SJSA1 (cell line): ENCODE data around the gene VOPP1. TPM values are rescaled to one million over a fixed set of nuclear protein-coding genes. Genes with fewer than 3 reads are reported as not detected.
"Not testable (repeated sequence)": the region's sequence is repeated elsewhere in the genome, so short reads cannot be mapped to it uniquely, and the experiment has no call there.

Experiments used
- DNase-seq, 2 experiments: peaks; one replicate each; pipeline ENCODE4 v3.0.0-alpha.2; 2015 to 2020; ENCODE audit warnings: low spot score in 2 of 2, low read depth in 1 of 2
- H3K27ac ChIP-seq: fragments of 250-450 bp; sonication (Bioruptor Pico); 2 replicates; pipeline ENCODE4 v1.5.1; 2020; ENCODE audit warnings: mild to moderate bottlenecking, moderate library complexity
- H3K27me3 ChIP-seq: fragments of 250-450 bp; sonication (Bioruptor Pico); replicated peaks from 2 replicates; pipeline ENCODE4 v1.5.1; 2020; ENCODE audit warnings: mild to moderate bottlenecking, moderate library complexity
- H3K36me3 ChIP-seq: fragments of 250-450 bp; sonication (Bioruptor Pico); 2 replicates; pipeline ENCODE4 v1.5.1; 2020; ENCODE audit warnings: mild to moderate bottlenecking
- H3K4me1 ChIP-seq: fragments of 250-450 bp; sonication (Bioruptor Pico); replicated peaks from 2 replicates; pipeline ENCODE4 v1.6.1; 2021; ENCODE audit warnings: mild to moderate bottlenecking
- H3K4me3 ChIP-seq: fragments of 250-450 bp; sonication (Bioruptor Pico); 2 replicates; pipeline ENCODE4 v1.5.1; 2020; ENCODE audit warnings: mild to moderate bottlenecking
- H3K9me3 ChIP-seq: fragments of 250-450 bp; sonication (Bioruptor Pico); replicated peaks from 2 replicates; pipeline ENCODE4 v1.5.1; 2020; ENCODE audit warnings: mild to moderate bottlenecking
- total RNA-seq: library from RNA; depleted of rRNA; stranded (reverse); fragments of >200 nt; shearing (Covaris generic); gene quantifications from 2 replicates; pipeline ENCODE4 v1.2.3, GENCODE V29; 2014; rRNA removed

Gene VOPP1, protein sequence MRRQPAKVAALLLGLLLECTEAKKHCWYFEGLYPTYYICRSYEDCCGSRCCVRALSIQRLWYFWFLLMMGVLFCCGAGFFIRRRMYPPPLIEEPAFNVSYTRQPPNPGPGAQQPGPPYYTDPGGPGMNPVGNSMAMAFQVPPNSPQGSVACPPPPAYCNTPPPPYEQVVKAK
- 88.2 and 107 TPM in 2 replicates for total RNA-seq

- H3K36me3 ChIP-seq: peaks cover 27% of the 10 kb centered on the region
- H3K4me1 ChIP-seq: peaks cover 46% of the 10 kb centered on the region
- peak within 1 kb of the TSS; percentile 96 for H3K4me3 ChIP-seq
- H3K27me3 ChIP-seq: no peaks in the 10 kb centered on the region
- peak; percentile 60 to 74 for DNase-seq
- peak within 1 kb of the TSS; percentile 86 for H3K27ac ChIP-seq
- 0 out of 2 replicates have a peak, but pooled peaks cover 3% of the 10 kb centered on the region for H3K9me3 ChIP-seq
Measured at GRCh38 chr7:55572378-55573233, at the start of gene VOPP1. TSS of gene VOPP1 (minus strand) at chr7:55572502. CDS start at chr7:55572324, 178 bp downstream.

DNA sequence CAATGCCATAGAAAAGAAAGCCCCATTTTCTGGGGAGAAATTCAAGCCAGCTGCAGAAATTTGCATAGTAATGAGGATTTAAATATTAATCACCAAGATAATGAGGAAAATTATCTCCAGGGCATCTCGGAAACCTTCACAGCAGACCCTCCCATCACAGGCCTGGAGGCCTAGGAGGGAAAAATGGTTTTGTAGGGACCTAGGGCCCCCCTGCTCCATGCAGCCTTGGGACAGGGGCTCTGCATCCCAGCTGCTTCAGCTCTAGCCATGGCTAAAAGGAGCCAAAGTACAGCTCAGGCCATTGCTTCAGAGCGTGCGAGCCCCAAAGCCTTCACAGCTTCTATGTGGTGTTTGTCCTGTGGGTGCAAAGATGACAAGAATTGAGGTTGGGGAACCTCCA lies 46.6 kb upstream of the VOPP1 start:
- H3K9me3 ChIP-seq: peaks cover 3% of the 10 kb centered on the region; the same call in 1 of the 2 replicates
- no peak overlapping the region for H3K27ac ChIP-seq

DNA sequence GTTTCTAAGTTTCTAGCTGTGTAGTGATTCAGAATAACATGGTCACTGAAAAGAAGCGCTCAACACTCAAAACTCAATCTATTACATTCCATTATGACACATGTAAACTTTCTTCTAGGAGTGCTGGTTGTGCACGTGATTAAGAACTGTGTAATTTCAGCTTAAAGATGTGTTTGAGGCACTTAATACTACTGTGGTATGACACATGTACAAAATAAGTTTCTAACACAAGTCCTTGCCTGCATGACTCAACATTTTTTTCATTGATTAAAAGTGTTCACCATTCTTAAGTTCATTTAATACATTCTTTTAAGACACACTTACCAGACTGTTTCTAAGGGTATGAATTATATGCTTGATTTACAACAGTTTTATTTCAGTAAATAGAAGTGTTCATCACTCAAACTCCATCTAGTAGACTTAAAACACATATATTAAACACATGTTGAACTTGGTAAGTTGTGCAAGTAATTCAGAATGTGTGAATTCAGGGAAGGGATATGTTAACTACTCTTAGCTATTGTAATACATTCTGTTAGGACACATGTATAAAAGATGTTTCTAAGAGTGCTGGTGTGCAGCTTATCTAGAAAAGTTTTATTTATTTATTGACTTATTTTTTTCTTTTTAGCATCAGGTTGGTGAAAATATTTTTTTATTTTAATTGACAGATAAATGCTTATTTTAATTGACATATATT lies 42.2 kb upstream of the VOPP1 start:
- not testable (repeated sequence) for H3K4me1 ChIP-seq, DNase-seq, H3K36me3 ChIP-seq, H3K27me3 ChIP-seq, H3K9me3 ChIP-seq, H3K27ac ChIP-seq, H3K4me3 ChIP-seq

More for the DNA sequence above, 46.6 kb upstream of the VOPP1 start:
- Histone ChIP-seq H3K36me3 (no peaks in the 10 kb centered on the region), H3K4me1 (peaks cover 8% of the 10 kb centered on the region; the same call in 1 of the 2 replicates), H3K27me3 (no peaks in the 10 kb centered on the region), H3K4me3 (no peak overlapping the region)
- no peak for DNase-seq

DNA sequence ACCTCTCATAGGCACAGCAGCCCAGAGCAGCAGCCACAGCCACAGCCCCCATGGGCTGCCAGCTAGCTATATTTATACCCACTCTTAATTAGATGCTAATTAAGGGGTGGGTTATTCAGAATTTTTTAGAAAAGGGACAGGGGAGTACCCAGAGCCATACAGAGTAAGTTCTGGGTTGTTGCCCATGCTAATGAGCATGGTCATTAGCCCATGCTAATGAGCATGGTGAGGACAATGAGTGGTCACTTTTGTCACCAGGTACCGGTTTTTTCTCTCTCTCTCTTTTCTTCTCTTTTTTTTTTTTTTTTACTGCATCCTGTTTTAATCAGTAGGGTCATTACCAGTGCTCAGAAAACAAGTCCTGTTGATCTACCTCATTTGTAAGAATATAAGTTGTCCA lies 37.4 kb upstream of the VOPP1 start:
- not testable (repeated sequence) for H3K9me3 ChIP-seq, H3K4me1 ChIP-seq, H3K27me3 ChIP-seq, H3K27ac ChIP-seq, DNase-seq, H3K36me3 ChIP-seq, H3K4me3 ChIP-seq

GRCh38 chr7:55605661-55606060 lies 33.4 kb upstream of the VOPP1 start:
- not testable (repeated sequence) for H3K27ac ChIP-seq, H3K9me3 ChIP-seq, H3K4me1 ChIP-seq, DNase-seq, H3K4me3 ChIP-seq, H3K36me3 ChIP-seq, H3K27me3 ChIP-seq

DNA sequence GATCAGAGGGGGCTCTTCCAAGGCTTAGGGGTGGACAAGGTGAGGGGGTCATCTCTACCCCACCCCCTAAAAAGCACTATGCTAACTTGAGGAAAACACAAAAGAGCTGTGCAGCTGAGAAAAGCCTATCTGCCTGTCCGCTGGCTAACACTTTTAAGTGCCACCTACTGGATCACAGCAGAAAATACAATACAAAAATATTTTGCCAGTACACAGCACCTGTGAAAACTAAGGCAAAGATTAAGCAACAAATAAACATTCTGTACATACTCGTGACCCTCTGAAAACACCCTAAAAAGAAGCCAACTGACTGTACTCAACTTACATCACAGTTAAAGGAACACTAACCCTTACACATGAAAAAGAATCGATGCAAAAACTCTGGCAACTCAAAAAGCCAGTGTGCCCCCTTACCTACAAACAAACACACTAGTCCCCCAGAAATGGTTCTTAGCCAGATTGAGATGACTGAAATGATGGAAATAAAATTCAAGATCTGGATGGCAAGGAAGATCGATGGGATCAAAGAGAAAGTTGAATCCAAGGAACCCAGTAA lies 25.7 kb upstream of the VOPP1 start:
- not testable (repeated sequence) for H3K4me1 ChIP-seq, H3K27ac ChIP-seq, H3K9me3 ChIP-seq, DNase-seq, H3K36me3 ChIP-seq, H3K27me3 ChIP-seq, H3K4me3 ChIP-seq

GRCh38 chr7:55597214-55597739 lies 25.0 kb upstream of the VOPP1 start:
- not testable (repeated sequence) for H3K9me3 ChIP-seq, H3K4me1 ChIP-seq, H3K27me3 ChIP-seq, H3K4me3 ChIP-seq, DNase-seq, H3K27ac ChIP-seq, H3K36me3 ChIP-seq

- Histone ChIP-seq H3K9me3 (no peaks in the 10 kb centered on the region), H3K27ac (no peak overlapping the region), H3K36me3 (no peaks in the 10 kb centered on the region), H3K4me3 (no peak overlapping the region), H3K27me3 (no peaks in the 10 kb centered on the region; the same call in 1 of the 2 replicates), H3K4me1 (no peaks in the 10 kb centered on the region)
- no peak for DNase-seq
Measured at GRCh38 chr7:55595511-55595910, 23.2 kb upstream of the VOPP1 start.

GRCh38 chr7:55594870-55595269 lies 22.6 kb upstream of the VOPP1 start:
- Histone ChIP-seq H3K4me1 (no peaks in the 10 kb centered on the region), H3K4me3 (no peak overlapping the region), H3K9me3 (no peaks in the 10 kb centered on the region), H3K36me3 (no peaks in the 10 kb centered on the region), H3K27me3 (no peaks in the 10 kb centered on the region; the same call in 1 of the 2 replicates), H3K27ac (no peak overlapping the region)
- no peak for DNase-seq

GRCh38 chr7:55594414-55594813 lies 22.1 kb upstream of the VOPP1 start:
- H3K4me1 ChIP-seq: no peaks in the 10 kb centered on the region
- no peaks in the 10 kb centered on the region; the same call in 1 of the 2 replicates for H3K27me3 ChIP-seq
- DNase-seq: no peak
- H3K36me3 ChIP-seq: no peaks in the 10 kb centered on the region
- no peak overlapping the region for H3K27ac ChIP-seq
- H3K4me3 ChIP-seq: no peak overlapping the region
- H3K9me3 ChIP-seq: no peaks in the 10 kb centered on the region

- DNase-seq: peak; percentile 49 to 67
- Histone ChIP-seq H3K27ac (no peak overlapping the region), H3K9me3 (no peaks in the 10 kb centered on the region), H3K4me3 (no peak overlapping the region), H3K4me1 (no peaks in the 10 kb centered on the region), H3K27me3 (no peaks in the 10 kb centered on the region; the same call in 1 of the 2 replicates), H3K36me3 (no peaks in the 10 kb centered on the region)
Measured at GRCh38 chr7:55593515-55594318, 21.4 kb upstream of the VOPP1 start.

GRCh38 chr7:55593172-55593514 lies 20.8 kb upstream of the VOPP1 start:
- H3K36me3 ChIP-seq: no peaks in the 10 kb centered on the region
- DNase-seq: no peak
- H3K27ac ChIP-seq: no peak overlapping the region

GRCh38 chr7:55592492-55592891 lies 20.2 kb upstream of the VOPP1 start:
- DNase-seq: no peak
- Histone ChIP-seq H3K27me3 (no peaks in the 10 kb centered on the region; the same call in 1 of the 2 replicates), H3K36me3 (no peaks in the 10 kb centered on the region), H3K9me3 (no peaks in the 10 kb centered on the region), H3K4me1 (no peaks in the 10 kb centered on the region), H3K27ac (no peak overlapping the region), H3K4me3 (no peak overlapping the region)

More at GRCh38 chr7:55593172-55593514, 20.8 kb upstream of the VOPP1 start:
- no peaks in the 10 kb centered on the region; the same call in 1 of the 2 replicates for H3K27me3 ChIP-seq
- no peaks in the 10 kb centered on the region for H3K9me3 ChIP-seq
- H3K4me1 ChIP-seq: no peaks in the 10 kb centered on the region
- no peak overlapping the region for H3K4me3 ChIP-seq
